CD8-positive, alpha-beta memory T cell (primary cell): Measurements from ENCODE around the gene UNC13A. TPM values are rescaled to one million over a fixed set of nuclear protein-coding genes. Genes with fewer than 3 reads are reported as not detected.

ENCODE experiments used
- CTCF ChIA-PET: fragments of 350-600 bp; sonication (Branson Sonifier 250); formaldehyde crosslinking; loops from one replicate; lab custom pipeline; 2021; ENCODE audit warnings: antibody characterized with exemption; lab: Charles Lee
- POLR2A ChIA-PET: fragments of 350-600 bp; sonication (Branson Sonifier 250); formaldehyde crosslinking; loops from one replicate; lab custom pipeline; 2021; ENCODE audit warnings: antibody characterized with exemption; lab: Charles Lee
- DNase-seq, 5 donors: peaks; one replicate each; pipeline versions ENCODE4 v3.0.0 to v3.0.0-alpha.2; 2020 to 2022; ENCODE audit warnings: mixed read lengths in 1 of 5
- H3K27ac ChIP-seq: one replicate; pipeline ENCODE4 v1.7.0; 2013; ENCODE audit warnings: low read depth, mild to moderate bottlenecking, low read length, moderate library complexity
- H3K27me3 ChIP-seq: 2 replicates; pipeline ENCODE4 v1.7.0; 2013; ENCODE audit warnings: low read length, mild to moderate bottlenecking; ENCODE audit not compliant: insufficient read depth, poor library complexity, severe bottlenecking
- H3K36me3 ChIP-seq: 2 replicates; pipeline ENCODE4 v1.7.0; 2013; ENCODE audit warnings: mild to moderate bottlenecking, low read length, moderate library complexity; ENCODE audit not compliant: insufficient read depth
- H3K4me1 ChIP-seq: 2 replicates; pipeline ENCODE4 v1.7.0; 2013; ENCODE audit warnings: mild to moderate bottlenecking, low read length, moderate library complexity; ENCODE audit not compliant: insufficient read depth
- H3K4me3 ChIP-seq: 2 replicates; pipeline ENCODE4 v1.7.0; 2013; ENCODE audit warnings: mild to moderate bottlenecking, low read length
- H3K9me3 ChIP-seq: 2 replicates; pipeline ENCODE4 v1.7.0; 2013; ENCODE audit warnings: mild to moderate bottlenecking, low read length
- H3K27ac Mint-ChIP-seq, 8 donors: one replicate each; pipeline ENCODE4 v1.8.0; 2020 to 2021; ENCODE audit warnings: mixed read lengths in 8 of 8, mild to moderate bottlenecking in 6 of 8, inconsistent platforms in 3 of 8, moderate library complexity in 3 of 8
- H3K27me3 Mint-ChIP-seq, 2 donors: one replicate each; pipeline ENCODE4 v1.8.0; 2020 to 2021; ENCODE audit warnings: mixed read lengths in 2 of 2, mild to moderate bottlenecking in 1 of 2, moderate library complexity in 1 of 2
- H3K36me3 Mint-ChIP-seq, 3 donors: one replicate each; pipeline ENCODE4 v1.8.0; 2020 to 2021; ENCODE audit warnings: mixed read lengths in 3 of 3, inconsistent platforms in 1 of 3, mild to moderate bottlenecking in 1 of 3
- H3K4me1 Mint-ChIP-seq, 3 donors: one replicate each; pipeline ENCODE4 v1.8.0; 2020 to 2021; ENCODE audit warnings: mixed read lengths in 3 of 3, inconsistent platforms in 1 of 3, mild to moderate bottlenecking in 1 of 3
- H3K4me3 Mint-ChIP-seq, 7 donors: one replicate each; pipeline ENCODE4 v1.8.0; 2020 to 2021; ENCODE audit warnings: mixed read lengths in 7 of 7, mild to moderate bottlenecking in 6 of 7, moderate library complexity in 4 of 7, inconsistent platforms in 2 of 7
- H3K9me3 Mint-ChIP-seq, 5 donors: one replicate each; pipeline ENCODE4 v1.8.0; 2020 to 2022; ENCODE audit warnings: mixed read lengths in 5 of 5, mild to moderate bottlenecking in 3 of 5, moderate library complexity in 2 of 5, inconsistent platforms in 1 of 5
- polyA plus RNA-seq: library from polyadenylated mRNA; unstranded; fragments of 300-500 nt; fragmentation: Illumina TruSeq; gene quantifications from one replicate; pipeline ENCODE4 v1.2.3, GENCODE V29; 2021
- total RNA-seq, 2 experiments: library from RNA; stranded (reverse); gene quantifications; one replicate each; pipeline ENCODE4 v1.2.3, GENCODE V29; 2021

Gene UNC13A
- total and polyA plus RNA-seq, 3 experiments from 2014 or later: not detected

DNA sequence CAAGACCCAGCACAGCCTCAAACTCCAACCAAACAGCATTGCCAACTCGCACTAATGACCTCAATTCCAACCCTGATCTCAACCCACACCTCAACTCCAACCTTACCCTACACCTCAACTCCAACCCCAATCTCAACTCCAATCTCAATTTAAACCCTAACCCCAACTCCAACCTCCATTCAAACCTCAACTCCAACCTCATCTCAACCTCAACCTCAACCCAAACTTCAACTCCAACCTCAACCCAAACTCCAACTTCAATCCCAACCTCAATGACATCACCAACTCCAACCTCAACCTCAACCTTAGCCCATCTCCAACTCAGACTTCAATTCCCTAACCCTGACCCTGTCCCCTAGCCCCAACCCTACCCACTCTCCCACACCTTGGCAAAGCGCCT lies 58.4 kb downstream of the UNC13A start:
- no peaks in the 10 kb centered on the region for H3K36me3 Mint-ChIP-seq
- CTCF ChIA-PET: no interaction called here
- H3K4me1 Mint-ChIP-seq: no peaks in the 10 kb centered on the region
- Histone ChIP-seq H3K9me3 (no peaks in the 10 kb centered on the region), H3K4me3 (no peak overlapping the region), H3K36me3 (no peaks in the 10 kb centered on the region), H3K27ac (no peak overlapping the region), H3K4me1 (no peaks in the 10 kb centered on the region), H3K27me3 (no peaks in the 10 kb centered on the region)
- H3K4me3 Mint-ChIP-seq: no peak overlapping the region
- peaks cover 1 to 7% of the 10 kb centered on the region in 2 donors for H3K27me3 Mint-ChIP-seq
- H3K9me3 Mint-ChIP-seq: no peaks in the 10 kb centered on the region
- no peak for DNase-seq
- POLR2A ChIA-PET: no interaction called here
- H3K27ac Mint-ChIP-seq: no peak overlapping the region

DNA sequence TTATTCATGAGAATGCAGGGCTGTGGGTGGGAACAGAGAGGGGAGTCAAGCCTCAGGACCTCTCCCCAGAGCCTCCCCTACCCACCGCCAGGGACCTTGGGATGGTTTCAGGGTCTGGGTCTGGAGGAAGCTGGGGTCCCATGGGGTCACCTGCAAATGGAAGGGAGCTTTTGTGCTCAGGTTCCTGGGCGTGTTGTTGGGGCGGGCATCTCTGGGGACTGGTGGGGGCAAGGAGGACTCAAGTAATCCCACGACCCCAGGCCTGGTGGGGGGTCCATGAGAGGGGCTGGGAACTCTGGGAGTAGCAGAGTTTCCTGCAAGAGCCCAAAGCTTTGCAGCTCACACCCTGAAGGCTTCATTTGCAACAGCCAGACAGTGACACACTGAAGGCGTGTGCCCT lies 60.2 kb downstream of the UNC13A start:
- Histone ChIP-seq H3K27me3 (no peaks in the 10 kb centered on the region), H3K9me3 (no peaks in the 10 kb centered on the region), H3K36me3 (no peaks in the 10 kb centered on the region), H3K27ac (no peak overlapping the region), H3K4me3 (no peak overlapping the region), H3K4me1 (no peaks in the 10 kb centered on the region)
- CTCF ChIA-PET: no interaction called here
- H3K27ac Mint-ChIP-seq: no peak overlapping the region
- no peaks in the 10 kb centered on the region for H3K36me3 Mint-ChIP-seq
- POLR2A ChIA-PET: no interaction called here
- H3K27me3 Mint-ChIP-seq: peaks cover 0 to 7% of the 10 kb centered on the region in 2 donors
- no peaks in the 10 kb centered on the region for H3K9me3 Mint-ChIP-seq
- no peaks in the 10 kb centered on the region for H3K4me1 Mint-ChIP-seq
- no peak overlapping the region for H3K4me3 Mint-ChIP-seq
- DNase-seq: peak in 1 of 5 donors; percentile 12

DNA sequence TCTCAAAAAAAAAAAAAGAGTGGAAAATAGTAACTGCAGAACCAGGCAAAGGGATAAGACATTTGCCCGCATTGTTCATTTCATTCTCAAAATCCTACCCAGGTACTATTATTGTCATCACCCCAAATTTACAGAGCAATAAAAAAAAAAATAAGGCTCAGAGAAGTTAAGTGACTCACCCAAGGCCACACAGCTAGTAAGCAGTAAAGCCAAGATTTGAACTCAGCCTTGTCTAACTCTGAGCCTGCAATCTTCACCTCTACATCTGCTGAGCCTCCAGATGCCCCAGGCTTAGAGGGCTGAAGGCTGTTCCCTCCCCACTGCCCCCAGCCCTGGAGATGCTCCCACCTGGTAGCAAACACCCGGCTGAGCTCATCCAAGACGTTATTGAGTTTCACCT lies 61.0 kb downstream of the UNC13A start:
- ChIA-PET POLR2A (no interaction called here), CTCF (no interaction called here)
- no peaks in the 10 kb centered on the region for H3K27me3 ChIP-seq
- H3K4me1 ChIP-seq: no peaks in the 10 kb centered on the region
- no peaks in the 10 kb centered on the region for H3K36me3 ChIP-seq
- no peaks in the 10 kb centered on the region for H3K36me3 Mint-ChIP-seq
- DNase-seq: no peak
- H3K27me3 Mint-ChIP-seq: peaks cover 0 to 7% of the 10 kb centered on the region in 2 donors
- no peaks in the 10 kb centered on the region for H3K9me3 ChIP-seq
- H3K27ac Mint-ChIP-seq: no peak overlapping the region
- peaks cover 0 to 2% (median 0%) of the 10 kb centered on the region in 5 donors for H3K9me3 Mint-ChIP-seq
- H3K4me1 Mint-ChIP-seq: peaks cover 0 to 6% (median 5%) of the 10 kb centered on the region in 3 donors
- no peak overlapping the region for H3K27ac ChIP-seq
- no peak overlapping the region for H3K4me3 ChIP-seq
- no peak overlapping the region for H3K4me3 Mint-ChIP-seq

DNA sequence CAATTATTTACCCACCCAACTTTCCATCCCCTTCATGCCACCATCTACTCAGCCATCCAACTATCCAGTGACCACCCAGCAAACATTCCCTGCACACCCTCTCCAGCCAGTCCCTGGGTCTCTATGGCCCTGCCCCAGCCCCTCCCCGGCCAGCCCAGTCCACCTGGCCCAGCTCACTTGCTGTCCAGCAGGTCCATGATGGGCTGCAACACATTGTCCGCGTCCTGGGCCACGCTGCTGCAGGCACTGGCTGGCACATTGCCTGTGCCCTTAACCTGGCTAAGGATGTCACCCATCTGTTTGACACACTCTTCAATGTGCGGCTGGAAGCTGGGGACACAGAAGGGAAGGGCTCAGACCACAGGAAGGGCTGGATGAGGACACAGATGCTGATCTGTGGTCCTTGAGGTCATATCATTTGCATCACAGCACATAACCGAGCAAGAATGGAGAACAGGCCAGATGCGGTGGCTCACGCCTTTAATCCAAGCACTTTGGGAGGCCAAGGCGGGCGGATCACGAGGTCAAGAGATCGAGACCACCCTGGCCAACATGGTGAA lies 61.6 kb downstream of the UNC13A start:
- H3K36me3 Mint-ChIP-seq: peaks cover 0 to 4% (median 0%) of the 10 kb centered on the region in 3 donors
- POLR2A ChIA-PET: no interaction called here
- Histone ChIP-seq H3K36me3 (no peaks in the 10 kb centered on the region), H3K27ac (no peak overlapping the region), H3K4me1 (no peaks in the 10 kb centered on the region), H3K27me3 (no peaks in the 10 kb centered on the region), H3K9me3 (no peaks in the 10 kb centered on the region), H3K4me3 (no peak overlapping the region)
- H3K4me3 Mint-ChIP-seq: no peak overlapping the region
- H3K9me3 Mint-ChIP-seq: peaks cover 0 to 3% (median 0%) of the 10 kb centered on the region in 5 donors
- H3K4me1 Mint-ChIP-seq: peaks cover 0 to 7% (median 5%) of the 10 kb centered on the region in 3 donors
- peak in 1 of 5 donors; percentile 27 for DNase-seq
- CTCF ChIA-PET: no interaction called here
- H3K27me3 Mint-ChIP-seq: peaks cover 0 to 11% of the 10 kb centered on the region in 2 donors
- no peak overlapping the region for H3K27ac Mint-ChIP-seq

DNA sequence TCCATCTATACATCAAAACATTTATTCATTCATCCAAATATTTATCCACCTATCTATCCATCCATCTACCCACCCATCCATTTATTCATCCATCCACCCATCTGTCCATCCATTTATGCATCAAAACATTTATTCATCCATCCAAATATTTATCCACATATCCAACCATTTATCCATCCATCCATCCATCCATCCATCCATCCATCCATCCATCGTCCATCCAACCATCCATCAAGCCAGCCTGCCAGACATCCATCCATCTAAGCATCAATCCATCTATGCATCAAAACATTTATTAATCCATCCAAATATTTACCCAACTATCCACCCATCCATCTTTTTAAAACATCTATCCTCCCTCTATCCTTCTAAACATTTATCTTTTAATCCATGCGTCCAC lies 62.2 kb downstream of the UNC13A start:
- no peaks in the 10 kb centered on the region for H3K4me1 ChIP-seq

DNA sequence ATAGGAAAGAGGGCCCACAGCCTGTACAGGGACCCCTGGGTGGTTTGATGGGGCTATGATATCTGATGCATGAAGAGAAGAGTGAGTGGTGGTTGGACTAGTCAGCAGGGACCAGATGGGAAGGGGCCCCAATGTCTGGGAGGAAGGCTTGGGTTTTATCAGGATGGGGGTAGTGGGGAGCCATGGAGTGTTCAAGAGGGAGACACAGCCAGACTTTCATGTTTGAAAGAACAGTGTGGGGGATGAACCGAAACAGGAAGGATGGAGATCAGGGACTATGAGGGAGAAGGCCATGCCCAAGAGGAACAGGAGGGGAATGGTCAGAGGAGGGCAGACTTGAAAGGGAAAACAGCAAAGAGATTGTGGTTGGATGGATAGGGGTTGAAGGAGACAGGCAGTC lies 63.1 kb downstream of the UNC13A start:
- Mint-ChIP-seq H3K36me3 (peaks cover 0 to 5% (median 0%) of the 10 kb centered on the region in 3 donors), H3K9me3 (peaks cover 0 to 3% (median 0%) of the 10 kb centered on the region in 5 donors), H3K27me3 (peaks cover 0 to 19% of the 10 kb centered on the region in 2 donors), H3K4me1 (peaks cover 0 to 7% (median 5%) of the 10 kb centered on the region in 3 donors), H3K4me3 (no peak overlapping the region), H3K27ac (no peak overlapping the region)
- Histone ChIP-seq H3K36me3 (no peaks in the 10 kb centered on the region), H3K4me3 (no peak overlapping the region), H3K4me1 (no peaks in the 10 kb centered on the region), H3K27me3 (no peaks in the 10 kb centered on the region), H3K27ac (no peak overlapping the region), H3K9me3 (no peaks in the 10 kb centered on the region)
- POLR2A ChIA-PET: no interaction called here
- CTCF ChIA-PET: no interaction called here
- DNase-seq: no peak

More for the DNA sequence above, 62.2 kb downstream of the UNC13A start:
- no peaks in the 10 kb centered on the region for H3K36me3 ChIP-seq
- H3K9me3 Mint-ChIP-seq: peaks cover 0 to 3% (median 0%) of the 10 kb centered on the region in 5 donors
- H3K4me3 ChIP-seq: no peak overlapping the region
- no peak for DNase-seq
- no peaks in the 10 kb centered on the region for H3K27me3 ChIP-seq
- H3K27me3 Mint-ChIP-seq: peaks cover 0 to 16% of the 10 kb centered on the region in 2 donors
- H3K9me3 ChIP-seq: no peaks in the 10 kb centered on the region
- CTCF ChIA-PET: no interaction called here
- POLR2A ChIA-PET: no interaction called here
- H3K4me1 Mint-ChIP-seq: peaks cover 0 to 7% (median 5%) of the 10 kb centered on the region in 3 donors
- no peak overlapping the region for H3K27ac Mint-ChIP-seq
- H3K36me3 Mint-ChIP-seq: peaks cover 0 to 5% (median 0%) of the 10 kb centered on the region in 3 donors
- H3K4me3 Mint-ChIP-seq: no peak overlapping the region
- no peak overlapping the region for H3K27ac ChIP-seq

DNA sequence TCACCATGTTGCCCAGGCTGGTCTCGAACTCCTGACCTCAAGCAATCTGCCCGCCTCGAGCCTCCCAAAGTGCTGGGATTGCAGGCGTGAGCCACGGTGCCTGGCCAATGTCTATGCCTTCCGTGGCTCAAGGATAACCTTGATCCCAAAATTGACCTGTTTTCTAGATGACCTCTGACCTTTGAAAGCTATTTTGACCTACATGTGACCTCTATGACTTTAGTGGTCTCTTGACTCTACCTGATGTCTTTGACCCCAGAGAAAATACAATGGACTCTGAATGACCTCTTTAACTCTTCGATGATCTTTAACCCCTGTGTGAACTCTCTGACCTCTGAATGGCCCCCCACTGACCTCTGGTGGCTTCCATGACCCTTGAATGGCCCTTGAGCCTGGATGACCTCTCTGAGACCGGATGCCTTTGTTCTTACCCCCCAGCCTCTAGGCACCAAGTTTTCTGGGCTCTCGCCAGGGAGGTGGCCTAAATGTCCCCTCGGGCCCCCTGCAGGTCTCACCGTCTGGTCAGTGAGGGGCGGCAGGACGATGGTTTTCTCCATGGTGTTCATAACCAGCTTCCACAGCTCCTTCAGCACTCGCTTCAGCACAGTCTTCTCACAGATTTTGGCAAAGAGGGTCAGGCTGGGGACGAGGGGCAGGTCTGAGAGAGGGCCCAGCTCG lies 63.7 kb downstream of the UNC13A start:
- H3K36me3 ChIP-seq: no peaks in the 10 kb centered on the region
- no peaks in the 10 kb centered on the region for H3K9me3 ChIP-seq
- H3K4me1 ChIP-seq: no peaks in the 10 kb centered on the region
- CTCF ChIA-PET: no interaction called here
- Mint-ChIP-seq H3K27me3 (peaks cover 0 to 25% of the 10 kb centered on the region in 2 donors), H3K9me3 (peaks cover 0 to 3% (median 0%) of the 10 kb centered on the region in 5 donors), H3K4me3 (no peak overlapping the region), H3K36me3 (peaks cover 0 to 5% (median 0%) of the 10 kb centered on the region in 3 donors), H3K4me1 (peaks cover 0 to 7% (median 5%) of the 10 kb centered on the region in 3 donors), H3K27ac (no peak overlapping the region)
- H3K4me3 ChIP-seq: no peak overlapping the region
- H3K27ac ChIP-seq: no peak overlapping the region
- peak in 1 of 5 donors; percentile 42 for DNase-seq
- POLR2A ChIA-PET: no interaction called here
- H3K27me3 ChIP-seq: no peaks in the 10 kb centered on the region

DNA sequence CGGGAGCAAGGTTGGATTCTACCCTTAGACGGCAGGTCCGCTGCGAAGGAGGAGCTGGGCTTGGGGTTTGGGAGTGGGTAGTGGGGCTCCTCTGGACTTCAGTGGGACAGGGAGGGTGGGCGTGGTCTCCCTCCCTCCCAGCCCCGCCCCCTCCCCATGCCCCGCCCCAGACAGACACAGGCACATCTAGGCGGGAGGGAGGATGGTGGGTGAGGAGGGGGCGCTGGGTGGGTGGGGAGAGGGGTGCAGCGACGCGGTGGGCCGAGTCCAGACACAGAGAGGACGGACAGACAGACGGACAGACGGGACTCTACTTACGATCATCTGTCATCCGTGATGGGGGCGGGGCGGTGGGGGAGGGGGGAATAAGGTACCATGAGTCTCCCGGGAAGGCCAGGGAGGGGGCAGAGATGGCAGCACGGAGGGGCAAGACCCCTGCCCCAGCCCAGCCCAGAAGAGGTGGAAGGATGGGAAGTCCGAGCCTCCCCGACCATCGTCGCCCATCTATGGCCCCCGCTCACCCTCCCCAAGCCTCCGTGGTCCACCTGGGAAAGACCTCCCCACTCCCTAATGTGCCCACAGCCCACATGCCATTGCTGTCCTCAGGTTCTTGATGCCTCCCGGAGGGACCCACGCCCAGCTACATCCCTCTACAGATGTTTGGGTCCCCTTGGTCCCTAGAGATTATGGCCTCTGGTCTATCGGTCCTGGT lies 64.8 kb downstream of the UNC13A start:
- no peak overlapping the region for H3K4me3 ChIP-seq
- H3K27ac Mint-ChIP-seq: peak overlapping the region in 1 of 8 donors; percentile 72
- no peak overlapping the region for H3K27ac ChIP-seq
- peaks cover 0 to 6% (median 0%) of the 10 kb centered on the region in 5 donors for H3K9me3 Mint-ChIP-seq
- no peak overlapping the region for H3K4me3 Mint-ChIP-seq
- no peaks in the 10 kb centered on the region for H3K9me3 ChIP-seq
- peaks cover 0 to 7% (median 5%) of the 10 kb centered on the region in 3 donors for H3K4me1 Mint-ChIP-seq
- H3K27me3 Mint-ChIP-seq: peaks cover 8 to 30% of the 10 kb centered on the region in 2 donors
- no peaks in the 10 kb centered on the region for H3K36me3 ChIP-seq
- CTCF ChIA-PET: no interaction called here
- no peaks in the 10 kb centered on the region for H3K4me1 ChIP-seq
- peak in 1 of 5 donors; percentile 40 for DNase-seq
- H3K36me3 Mint-ChIP-seq: peaks cover 0 to 5% (median 0%) of the 10 kb centered on the region in 3 donors
- no peaks in the 10 kb centered on the region for H3K27me3 ChIP-seq
- POLR2A ChIA-PET: no interaction called here
